Measurements from ENCODE around the gene RERE.

RERE gene

DNA sequence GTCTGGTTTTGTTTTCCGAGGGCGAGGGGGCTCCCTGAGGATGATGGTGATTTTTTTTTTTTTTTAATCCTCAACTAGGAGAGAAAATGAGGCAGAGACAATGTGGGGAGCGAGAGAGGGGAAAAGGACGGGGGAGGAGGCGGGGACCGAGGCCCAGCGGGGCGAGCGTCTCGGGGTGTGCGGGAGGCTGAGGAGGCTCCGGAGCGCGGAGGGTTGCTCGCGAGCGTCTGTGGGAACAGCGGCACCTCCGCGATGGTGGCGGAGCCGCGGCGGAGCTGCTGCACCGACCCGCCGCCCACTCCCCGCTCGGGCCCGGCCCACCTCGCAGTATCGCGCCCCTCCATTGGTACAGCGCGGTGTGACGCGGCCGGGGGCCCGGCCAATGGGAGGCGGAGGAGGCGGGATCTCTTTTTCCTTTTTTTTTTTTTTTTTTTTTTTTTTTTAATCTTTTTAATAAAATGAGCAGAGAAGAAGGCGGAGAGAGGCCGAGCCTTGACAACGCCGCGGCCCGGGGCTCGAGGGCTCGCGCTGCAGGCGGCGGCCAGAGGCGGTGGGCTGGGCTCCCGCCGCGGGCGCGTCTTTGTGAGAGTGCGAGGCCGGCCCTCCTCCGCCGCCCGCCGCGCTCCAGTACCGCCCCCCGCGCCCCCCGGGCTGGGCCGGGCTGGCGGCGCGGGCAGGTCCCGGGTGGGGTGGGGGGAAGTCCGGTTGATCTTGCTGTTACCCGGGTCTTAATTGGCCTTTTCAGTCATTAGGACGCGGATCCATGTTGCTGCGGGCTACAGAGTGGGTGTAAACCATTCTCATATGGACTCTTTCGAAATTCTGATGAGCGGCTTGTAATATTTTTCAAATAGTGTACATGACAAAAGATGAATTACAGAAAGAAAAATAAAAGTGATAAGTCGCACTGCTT is at the start of gene RERE:
Gene RERE (minus strand): TSS at position 229 of the 913 bp plus-strand sequence.
- peak; percentile 92 for DNase-seq

DNA sequence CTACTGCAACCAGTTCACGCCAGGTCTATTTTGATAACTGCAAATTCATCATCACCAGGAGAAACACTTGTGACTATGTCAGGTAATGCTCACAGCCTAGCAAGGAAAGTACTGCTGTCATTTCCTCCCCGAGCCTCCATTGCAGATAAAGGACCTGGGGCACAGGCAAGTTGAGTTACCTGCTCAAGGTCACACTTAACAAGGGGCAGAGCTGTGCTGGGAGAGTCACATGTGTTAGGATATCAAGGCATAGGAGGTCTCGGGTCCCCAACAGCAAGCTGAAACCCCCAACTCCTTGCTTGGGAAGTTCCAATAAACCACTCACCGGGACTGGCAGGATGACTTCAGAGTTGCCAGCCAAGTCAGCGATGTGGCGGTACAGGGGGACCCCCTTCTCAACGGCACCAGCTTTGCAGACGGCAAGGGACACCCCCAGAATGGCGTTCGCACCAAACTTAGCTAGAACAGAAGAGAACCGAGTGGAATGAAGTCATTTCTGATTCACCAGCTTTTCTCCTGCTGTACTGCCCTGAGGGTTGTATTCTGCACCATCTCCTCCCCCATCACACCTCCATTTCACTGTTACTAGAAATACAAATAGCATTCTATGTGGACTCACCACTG is 49.5 kb upstream of the RERE start:
- DNase-seq = peak; percentile 48

DNA sequence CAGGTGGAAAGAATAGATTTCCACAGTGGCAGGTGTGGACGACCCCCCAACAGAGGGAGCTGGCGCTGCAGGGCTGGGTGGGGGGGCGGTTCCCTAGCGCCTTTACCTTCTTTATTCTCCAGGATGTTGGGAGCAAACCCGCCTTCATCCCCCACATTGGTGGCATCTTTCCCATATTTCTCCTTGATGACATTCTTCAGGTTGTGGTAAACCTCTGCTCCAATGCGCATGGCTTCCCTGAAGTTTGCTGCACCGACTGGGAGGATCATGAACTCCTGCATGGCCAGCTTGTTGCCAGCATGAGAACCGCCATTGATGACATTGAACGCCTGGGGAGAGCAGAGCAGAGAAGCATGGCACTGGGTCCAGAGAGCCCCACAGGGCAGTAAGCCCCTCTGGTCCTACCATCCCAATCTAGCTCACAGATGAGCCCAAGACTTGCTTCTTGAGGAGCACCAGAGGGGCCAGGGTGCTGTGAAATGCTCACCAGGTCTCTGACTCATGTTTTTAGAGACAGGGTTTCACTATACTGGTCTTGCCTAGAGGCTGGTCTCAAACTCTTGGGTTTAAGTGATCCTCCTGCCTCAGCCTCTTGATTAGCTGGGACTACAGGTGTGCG is 48.8 kb upstream of the RERE start:
- no peak for DNase-seq

DNA sequence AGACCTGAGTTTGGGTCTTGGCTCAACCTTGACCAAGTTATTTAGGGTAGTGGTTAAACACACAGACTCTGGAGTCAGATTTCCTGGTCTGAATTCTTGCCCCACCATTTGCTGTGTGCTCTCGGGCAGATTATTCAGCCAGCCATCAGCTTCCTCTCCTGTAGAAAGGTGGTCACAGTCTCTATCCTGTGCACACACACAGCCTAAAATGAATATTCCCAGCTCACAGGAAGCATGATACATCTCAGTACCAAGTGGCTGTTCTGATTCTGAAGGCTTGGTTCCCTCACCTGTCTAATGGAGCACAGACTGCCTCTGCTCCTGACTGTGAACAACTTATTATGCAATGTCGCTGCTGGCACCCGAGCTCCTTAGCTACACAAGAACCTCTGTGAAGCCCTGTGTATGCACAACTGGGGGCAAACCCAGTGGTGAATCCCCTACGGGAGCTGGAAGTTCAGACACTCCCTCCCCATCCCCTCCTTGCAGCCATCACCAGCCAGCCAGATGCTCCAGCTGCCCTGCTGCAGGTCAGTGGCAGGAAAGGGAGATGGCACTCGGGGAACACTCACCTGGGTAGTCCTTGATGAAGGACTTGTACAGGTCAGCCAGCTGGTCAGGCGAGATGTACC is 47.4 kb upstream of the RERE start:
- DNase-seq = no peak

DNA sequence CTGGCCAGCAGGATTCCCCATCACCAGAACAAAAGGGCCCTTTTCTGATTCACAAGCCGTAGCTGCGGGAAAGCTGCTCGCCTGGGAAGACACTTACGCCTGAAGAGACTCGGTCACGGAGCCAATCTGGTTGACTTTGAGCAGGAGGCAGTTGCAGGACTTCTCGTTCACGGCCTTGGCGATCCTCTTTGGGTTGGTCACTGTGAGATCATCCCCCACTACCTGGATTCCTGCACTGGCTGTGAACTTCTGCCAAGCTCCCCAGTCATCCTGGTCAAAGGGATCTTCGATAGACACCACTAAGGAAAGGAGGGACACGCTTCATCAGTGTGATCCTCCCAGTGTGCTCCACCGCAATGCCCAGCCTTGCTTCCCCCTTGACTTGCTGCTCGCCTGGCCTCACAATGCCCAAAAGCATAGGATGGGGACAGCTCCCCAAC is 46.4 kb upstream of the RERE start:
- DNase-seq = no peak

DNA sequence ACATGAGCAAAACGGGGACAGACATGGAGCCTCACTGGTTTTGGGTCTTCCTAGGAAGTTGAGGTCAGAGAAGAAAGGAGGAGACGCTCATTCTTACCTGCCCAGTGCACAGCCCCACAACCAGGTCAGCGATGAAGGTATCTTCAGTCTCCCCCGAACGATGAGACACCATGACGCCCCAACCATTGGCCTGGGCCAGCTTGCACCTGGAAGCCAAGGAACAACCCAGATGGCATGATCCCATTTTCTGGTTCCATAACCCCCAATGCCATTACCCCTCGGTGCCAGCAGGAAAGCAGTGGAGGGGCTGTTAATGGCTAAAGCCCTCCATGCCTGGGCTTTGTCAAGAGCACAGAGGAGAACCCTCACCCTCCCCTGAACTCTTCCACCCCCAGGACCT is 45.7 kb upstream of the RERE start:
- no peak for DNase-seq

DNA sequence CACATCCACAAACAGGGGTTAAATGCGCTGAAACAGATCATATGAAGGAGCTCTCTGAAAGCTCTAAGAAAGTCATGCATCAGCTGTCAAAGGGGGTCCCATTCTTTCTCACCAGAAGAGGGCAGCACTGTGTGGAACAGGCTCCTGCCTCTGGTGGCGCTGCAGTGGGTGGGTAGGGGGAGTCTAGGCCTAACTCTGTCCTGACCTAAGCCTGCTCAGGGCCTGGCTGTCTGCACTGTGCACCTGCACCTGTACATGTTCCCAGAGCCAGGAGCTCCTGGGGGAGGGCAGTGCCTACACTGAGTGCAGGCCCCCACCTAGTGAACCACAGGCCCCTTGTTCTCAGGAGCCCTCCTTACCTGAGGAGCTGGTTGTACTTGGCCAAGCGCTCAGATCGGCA is 45.1 kb upstream of the RERE start:
- no peak for DNase-seq

DNA sequence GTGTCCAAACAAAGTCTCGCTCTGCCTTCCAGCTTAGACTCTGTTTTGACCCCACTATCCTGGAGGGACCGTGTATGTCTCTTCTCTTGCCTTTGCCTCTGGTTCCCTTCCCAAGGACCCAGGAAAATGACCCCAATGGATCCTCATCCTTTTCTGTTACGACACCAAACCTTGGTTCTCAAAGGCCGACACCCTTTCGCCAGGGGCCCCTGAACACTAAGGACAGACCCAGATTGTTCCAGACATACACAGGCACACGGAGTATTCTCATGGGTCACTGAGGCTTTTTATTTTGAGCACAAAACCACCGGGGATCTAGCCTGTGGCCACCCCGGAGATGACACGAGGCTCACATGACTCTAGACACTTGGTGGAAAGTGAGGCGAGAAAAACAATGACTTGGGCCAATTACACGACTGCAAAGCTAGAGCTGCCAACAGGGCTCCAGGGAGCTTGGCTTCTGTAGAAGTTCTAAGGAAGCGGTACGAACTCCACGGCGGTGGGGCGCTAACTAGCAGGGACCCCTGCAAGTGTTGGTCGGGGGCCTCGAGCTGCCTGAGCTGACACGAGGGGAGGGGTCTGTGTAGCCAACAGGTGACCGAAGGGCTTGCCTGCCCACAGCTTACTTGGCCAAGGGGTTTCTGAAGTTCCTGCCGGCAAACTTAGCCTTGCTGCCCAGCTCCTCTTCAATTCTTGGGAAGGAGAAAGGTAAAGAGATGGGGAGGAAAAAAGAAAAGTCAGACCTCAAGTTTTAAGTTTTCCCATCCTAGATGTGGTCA is 43.5 kb upstream of the RERE start:
- DNase-seq = no peak

DNA sequence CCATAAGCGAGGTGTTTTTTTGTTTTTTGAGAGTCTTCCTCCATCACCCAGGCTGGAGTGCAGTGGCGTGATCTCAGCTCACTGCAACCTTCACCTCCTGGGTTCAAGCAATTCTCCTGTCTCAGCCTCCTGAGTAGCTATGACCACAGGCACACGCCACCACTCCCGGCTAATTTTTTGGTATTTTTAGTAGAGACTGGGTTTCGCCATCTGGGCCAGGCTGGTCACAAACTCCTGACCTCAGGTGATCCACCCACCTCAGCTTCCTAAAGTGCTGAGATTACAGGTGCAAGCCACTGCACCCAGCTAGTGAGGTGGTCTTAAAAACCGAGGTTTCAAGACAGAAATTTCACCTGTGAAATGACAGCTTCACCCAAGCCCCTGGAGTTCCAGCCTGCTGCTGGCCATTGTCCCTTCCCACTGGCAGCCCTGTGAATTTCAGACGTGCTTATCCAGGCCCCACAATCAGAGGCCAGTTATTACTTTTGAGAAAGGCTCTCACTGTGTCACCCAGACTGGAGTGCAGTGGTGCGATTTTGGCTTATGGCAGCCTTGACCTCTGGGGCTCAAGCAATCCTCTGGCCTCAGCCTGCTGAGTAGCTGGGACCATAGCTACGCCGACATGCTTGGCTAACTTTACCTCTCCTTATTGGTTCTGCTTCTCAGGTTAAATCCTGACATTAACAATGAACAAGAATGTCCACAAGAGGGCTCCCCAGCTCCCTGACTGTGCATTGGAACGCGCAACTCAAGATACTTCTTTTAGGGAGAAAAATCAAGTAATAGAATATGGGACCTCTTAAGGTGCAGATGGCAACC is 41.7 kb upstream of the RERE start:
- peak; percentile 67 for DNase-seq

DNA sequence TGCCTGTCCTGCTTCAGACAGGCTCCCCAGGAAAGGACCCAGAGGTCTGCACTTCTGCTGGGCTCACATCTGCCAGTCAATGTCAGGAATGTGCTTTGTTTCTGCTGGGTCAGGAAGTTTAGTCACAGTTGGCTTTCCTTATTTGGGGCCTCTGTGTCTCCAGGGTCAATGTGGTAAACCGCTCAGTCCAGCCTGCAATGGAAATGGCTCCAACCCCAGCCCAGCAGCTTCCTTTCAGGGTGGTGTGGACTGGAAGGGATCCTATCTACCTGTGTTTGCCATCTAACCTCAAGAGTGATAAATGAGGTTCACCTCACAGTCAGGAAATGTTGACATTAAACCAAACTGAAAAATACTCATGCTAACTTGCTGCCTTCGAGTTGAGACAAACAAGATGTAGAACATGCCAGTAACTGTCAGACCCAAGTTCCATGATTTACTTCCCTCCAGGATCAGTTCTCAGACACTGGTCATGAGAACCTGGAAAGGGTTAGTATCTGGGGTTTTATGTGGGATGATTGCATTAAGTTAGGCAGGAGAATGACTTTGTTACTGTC is 40.8 kb upstream of the RERE start:
- DNase-seq = peak; percentile 89

DNA sequence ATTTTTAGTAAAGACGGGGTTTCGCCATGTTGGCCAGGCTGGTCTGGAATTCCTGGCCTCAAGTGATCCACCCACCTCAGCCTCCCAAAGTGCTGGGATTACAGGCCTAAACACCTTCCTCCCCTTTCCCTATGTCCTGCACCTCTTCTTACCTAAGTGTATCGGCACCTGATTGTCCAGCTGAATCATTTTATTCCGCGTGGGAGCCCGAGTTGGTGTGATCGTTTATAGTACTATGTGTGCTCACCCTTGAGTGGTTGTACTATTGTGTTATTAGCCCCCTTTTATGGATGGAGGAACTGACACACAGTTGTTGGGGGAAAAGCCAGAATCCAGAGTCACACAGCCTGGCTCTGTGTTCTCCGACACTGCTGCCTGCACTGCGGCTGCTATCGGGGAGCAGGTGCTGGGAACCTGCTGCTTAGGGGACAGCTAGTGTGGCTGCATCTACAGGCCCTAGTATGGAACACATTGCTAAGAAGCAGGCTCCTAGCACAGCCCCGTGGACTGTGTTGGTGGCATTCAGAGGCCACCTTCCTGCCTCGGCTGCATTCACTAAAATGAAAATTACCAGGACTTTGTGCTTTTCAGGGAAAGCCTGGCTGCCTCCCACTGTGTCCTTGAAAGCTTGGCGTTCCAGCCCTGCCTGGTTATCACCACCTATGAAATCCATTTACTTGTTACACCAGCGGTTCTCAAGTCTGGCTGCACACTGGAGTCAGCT is 39.4 kb upstream of the RERE start:
- no peak for DNase-seq

DNA sequence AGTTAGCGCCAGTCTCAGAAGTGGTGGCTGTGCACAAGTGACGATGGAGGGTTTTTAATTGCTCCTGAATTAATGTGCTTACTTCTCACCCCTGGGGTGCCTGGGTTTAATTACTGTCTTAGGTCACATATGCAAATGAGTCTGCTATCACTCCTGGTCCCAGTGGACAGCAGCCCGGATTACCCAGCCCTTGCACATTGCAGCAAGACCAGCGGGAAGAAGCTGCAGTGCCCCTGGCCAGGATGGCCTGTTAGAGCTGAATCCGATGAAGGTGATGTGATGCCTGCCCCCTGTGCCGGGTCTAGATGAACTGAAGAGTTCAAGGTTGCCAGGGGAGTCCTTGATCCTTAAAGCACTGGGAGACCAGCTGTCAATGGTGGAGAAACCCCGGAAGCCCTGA is 36.8 kb upstream of the RERE start:
- DNase-seq = no peak

DNA sequence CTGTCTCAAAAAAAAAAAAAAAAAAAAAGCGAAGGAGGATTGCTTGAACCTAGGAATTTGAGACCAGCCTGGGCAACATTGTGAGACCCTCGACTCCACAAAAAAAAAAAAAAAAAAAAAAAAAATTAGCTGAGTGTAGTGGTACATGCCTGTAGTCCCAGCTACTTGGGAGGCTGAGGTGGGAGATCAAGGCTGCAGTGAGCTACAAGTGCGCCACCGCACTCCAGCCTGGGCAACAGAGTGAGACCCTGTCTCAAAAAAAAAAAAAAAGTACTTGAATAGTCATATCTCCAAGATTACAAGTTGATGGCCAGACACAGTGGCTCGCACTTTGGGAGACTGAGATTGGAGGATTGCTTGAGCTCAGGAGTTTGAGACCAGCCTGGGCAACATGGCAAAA is 33.6 kb upstream of the RERE start:
- no peak for DNase-seq

DNA sequence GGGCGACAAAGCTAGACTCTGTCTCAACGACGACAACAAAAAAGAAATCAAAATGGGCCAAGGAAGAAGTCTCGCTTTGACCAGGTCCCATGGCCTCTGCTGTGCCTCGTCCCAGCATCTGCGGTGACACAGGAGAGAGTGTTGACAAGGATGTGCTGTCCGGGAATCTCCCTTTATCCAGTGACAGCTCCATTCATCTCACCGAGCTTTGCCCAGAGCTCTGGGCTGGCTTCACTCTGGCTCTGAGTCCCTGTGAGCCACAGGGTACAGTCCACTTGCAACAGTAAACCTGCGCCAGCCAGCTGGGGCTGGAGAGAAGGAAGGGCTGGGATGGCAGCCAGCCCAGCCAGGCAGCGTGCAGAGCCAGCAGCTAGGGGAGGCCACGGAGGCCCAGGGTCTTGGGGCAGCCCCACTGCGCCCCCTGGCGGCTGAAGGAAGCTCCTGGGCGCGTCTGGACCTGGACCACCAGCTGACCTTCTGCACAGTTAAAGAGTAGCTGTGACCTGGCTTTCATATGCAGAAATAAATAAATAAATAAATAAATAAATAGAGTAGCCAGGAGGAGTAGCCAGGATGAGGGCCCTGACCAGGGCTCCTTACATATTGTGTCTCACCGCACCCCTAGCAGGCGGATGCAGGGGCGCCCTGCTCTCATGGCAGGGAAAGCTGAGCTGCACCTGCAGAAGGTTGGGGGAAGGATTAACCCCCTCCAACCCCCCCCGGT is 31.4 kb upstream of the RERE start:
- peak; percentile 86 for DNase-seq

DNA sequence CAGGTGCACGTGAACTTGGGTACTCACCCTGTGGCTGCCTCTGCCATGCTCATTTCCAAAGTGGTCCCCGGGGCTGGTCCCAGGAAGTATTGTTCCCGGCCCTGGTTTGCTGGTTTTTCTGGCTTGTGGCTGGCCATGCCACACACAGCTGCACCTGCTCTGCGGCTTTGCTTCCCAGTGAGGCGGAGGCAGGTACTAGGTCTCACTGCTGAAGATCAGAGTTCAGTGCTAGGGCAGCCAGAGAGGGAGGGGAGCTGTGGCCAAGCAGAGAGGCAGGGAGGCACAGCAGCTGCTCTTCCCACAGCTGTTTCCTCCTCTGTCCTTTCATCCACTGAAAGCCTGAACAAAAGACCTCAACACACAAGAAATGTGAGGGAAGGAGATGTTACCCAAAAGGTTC is 30.6 kb upstream of the RERE start:
- DNase-seq = no peak

DNA sequence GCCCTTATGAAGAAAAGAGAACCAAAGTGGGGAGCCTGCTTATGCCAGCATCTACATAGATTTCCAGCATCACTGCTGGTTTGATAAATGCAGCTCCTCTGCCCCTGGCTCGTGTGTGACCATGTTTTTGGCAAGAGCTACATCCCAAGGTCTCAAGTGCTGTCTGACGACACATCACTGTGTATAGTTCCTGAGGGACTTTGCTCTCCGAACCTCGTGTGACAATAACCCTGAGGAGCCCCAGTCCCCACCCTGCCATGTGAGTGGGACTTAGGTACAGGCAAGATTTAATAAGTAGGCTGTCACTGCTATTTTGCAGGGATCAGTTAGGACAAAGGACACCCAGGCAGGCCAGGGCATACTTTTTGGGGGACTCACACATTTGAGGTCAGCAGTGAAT is 28.8 kb upstream of the RERE start:
- DNase-seq = no peak

DNA sequence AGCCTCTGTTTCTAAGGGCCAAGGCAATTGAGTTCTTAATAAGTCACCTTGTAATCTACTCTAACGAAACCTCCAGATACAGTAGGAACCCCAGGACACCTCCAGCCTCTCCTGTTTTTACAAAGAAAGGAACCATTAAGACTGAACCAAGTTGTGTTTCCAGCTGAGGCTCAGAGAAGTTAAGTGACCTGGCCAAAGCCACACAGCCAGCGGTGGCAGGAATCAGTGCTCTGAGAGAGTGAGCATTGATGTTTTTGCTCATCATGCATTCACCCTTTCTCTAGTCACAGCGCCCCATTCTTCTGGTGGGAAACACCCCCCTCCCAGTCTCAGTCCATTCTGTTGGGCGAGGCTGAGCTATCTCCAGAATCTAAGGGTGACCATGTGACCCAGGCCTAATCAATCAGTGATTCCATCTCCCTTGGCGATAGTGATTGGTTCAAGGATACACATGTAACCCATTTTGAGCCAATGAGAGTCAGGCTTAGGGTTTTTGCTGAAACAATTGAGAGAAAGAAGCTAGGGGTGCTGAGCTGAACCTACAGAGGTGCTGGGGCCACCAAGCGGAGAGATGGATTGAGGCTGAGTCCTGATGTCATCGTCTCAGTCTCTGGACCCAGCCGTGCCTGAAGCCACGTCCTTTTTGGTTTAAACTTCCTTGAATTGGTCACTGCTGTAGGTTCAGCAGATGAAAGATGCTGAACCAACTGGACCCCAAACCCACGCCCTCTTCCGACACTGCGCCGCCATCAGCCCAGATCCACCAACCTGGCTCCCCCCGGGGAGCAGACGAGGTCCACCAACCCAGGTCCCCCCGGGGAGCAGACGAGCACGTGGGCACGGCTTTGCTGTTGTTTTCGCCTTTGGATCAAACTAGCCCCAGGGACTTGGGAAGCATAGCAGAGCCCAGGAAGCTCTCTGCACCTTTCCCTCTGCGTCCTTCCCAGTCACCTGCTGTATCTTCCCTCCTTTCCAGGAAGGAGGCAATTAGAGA is 28.0 kb upstream of the RERE start:
- no peak for DNase-seq

DNA sequence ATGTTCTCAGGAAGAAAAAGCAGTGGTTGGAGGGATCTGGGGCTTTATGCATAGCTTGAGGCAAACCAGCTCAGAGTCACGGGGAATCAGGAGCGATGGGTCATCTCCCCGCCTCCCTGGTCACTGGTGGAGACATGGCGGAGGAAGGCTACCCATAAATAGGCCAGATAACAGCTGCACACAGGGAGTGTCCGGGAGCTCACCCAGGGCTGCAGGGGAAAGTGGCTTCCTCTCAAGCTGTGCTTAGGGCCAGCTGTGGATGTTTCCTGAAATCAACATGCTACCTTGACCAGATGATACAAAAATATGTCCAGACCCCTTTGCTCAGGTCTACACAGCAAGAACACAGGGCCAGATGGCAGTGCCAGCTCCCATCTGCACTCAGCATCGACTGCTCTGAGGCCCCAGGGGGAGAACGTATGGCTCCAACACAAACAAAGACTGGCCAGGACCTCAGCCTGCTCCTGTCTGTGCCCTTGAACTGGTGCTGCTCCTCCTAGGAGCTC is 27.1 kb upstream of the RERE start:
- DNase-seq = no peak

DNA sequence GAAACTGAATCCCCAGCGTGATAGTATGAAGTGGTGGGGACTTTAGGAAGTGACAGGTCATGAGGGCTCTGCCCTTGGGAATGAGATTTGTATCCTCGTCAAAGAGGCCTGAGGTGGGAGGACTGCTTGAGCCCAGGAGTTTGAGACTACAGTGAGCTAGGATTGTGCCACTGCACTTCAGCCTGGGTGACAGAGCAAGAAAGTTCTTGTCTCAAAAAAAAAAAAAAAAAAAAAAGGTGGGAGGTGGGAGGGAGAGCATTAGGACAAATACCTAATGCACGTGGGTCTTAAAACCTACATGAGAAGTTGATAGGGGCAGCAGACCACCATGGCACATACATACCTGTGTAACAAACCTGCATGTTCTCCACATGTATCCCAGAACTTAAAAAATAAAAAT is 24.0 kb upstream of the RERE start:
- DNase-seq = no peak
